A673 (cell line): Measurements from ENCODE around the gene SARS1.
"Not testable (repeated sequence)": the region's sequence is repeated elsewhere in the genome, so short reads cannot be mapped to it uniquely, and the experiment has no call there.

Experiments used
- EZH2 ChIP-seq: fragments of 200-600 bp; sonication (generic); IDR thresholded peaks from 2 replicates; pipeline ENCODE4 v1.6.1; 2017; ENCODE audit warnings: borderline replicate concordance, low read depth, mild to moderate bottlenecking, mixed read lengths, antibody characterized with exemption, low read length; ENCODE audit not compliant: poor library complexity, severe bottlenecking
- TF ChIP-seq, protein P1 (sequence below): fragments of 300-800, 200-600 bp; sonication (generic); conservative IDR thresholded peaks from 2 replicates; pipeline ENCODE4 v1.5.1; 2017; ENCODE audit warnings: low read depth, mild to moderate bottlenecking, antibody characterized with exemption, low read length, moderate library complexity, mixed read lengths

DNA sequence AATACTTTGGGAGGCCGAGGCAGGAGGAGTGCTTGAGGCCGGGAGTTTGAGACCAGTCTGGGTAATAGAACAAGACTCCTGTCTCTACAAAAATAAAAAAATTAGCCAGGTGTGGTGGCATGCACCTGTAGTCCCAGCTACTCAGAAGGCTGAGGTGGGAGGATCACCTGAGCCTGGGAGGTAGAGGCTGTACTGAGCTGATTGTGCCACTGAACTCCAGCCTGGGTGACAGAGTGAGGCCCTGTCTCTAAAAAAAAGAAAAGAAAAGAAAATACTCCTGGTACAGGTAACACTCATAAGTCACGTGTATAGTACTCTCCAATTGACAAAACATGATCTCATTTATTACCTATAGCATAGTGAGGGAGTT lies 33.0 kb upstream of the SARS1 start:
- TF ChIP-seq, protein P1, sequence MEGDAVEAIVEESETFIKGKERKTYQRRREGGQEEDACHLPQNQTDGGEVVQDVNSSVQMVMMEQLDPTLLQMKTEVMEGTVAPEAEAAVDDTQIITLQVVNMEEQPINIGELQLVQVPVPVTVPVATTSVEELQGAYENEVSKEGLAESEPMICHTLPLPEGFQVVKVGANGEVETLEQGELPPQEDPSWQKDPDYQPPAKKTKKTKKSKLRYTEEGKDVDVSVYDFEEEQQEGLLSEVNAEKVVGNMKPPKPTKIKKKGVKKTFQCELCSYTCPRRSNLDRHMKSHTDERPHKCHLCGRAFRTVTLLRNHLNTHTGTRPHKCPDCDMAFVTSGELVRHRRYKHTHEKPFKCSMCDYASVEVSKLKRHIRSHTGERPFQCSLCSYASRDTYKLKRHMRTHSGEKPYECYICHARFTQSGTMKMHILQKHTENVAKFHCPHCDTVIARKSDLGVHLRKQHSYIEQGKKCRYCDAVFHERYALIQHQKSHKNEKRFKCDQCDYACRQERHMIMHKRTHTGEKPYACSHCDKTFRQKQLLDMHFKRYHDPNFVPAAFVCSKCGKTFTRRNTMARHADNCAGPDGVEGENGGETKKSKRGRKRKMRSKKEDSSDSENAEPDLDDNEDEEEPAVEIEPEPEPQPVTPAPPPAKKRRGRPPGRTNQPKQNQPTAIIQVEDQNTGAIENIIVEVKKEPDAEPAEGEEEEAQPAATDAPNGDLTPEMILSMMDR: not testable (repeated sequence)
- not testable (repeated sequence) for TF ChIP-seq EZH2
